IMR-90 (cell line): ENCODE data around the gene AGAP2. TPM values are rescaled to one million over a fixed set of nuclear protein-coding genes. Genes with fewer than 3 reads are reported as not detected.
A peak's percentile ranks its signal among the peaks of the same experiment; 100 is the strongest.

Source experiments
- ATAC-seq: fragments of 200-7000 bp; cut with Tn5 transposase; 2 replicates; pipeline ENCODE4 v1.9.1; 2020; ENCODE audit warnings: low read depth, mild to moderate bottlenecking, moderate library complexity
- BruUV-seq: library from RNA; stranded (reverse); fragments of 400-500 nt; replicated peaks from 2 replicates; lab custom pipeline; 2021; lab: Mats Ljungman, UMichigan
- CTCF ChIA-PET: fragments of 300-600 bp; formaldehyde crosslinking; extraction: SDS; loops from one replicate; lab custom pipeline; 2021; ENCODE audit warnings: antibody characterized with exemption; lab: Yijun Ruan, JAX
- POLR2A ChIA-PET: fragments of 300-600 bp; sonication (Branson Sonifier 250); formaldehyde crosslinking; loops from one replicate; lab custom pipeline; 2022; ENCODE audit warnings: antibody characterized with exemption; ENCODE audit not compliant: unreplicated experiment; lab: Charles Lee
- DNase-seq: peaks from one replicate; pipeline ENCODE4 v3.0.0; 2013
- H2AFZ ChIP-seq: replicated peaks from 2 replicates; pipeline ENCODE3; 2013; ENCODE audit warnings: low read length, mild to moderate bottlenecking; ENCODE audit not compliant: poor library complexity
- H2AK5ac ChIP-seq: 2 replicates; pipeline ENCODE4 v1.6.1; 2013; ENCODE audit warnings: low read depth, low read length, inconsistent platforms
- H2AK9ac ChIP-seq: replicated peaks from 2 replicates; pipeline ENCODE3; 2013; ENCODE audit warnings: mild to moderate bottlenecking, low read depth, low read length, moderate library complexity; ENCODE audit not compliant: poor library complexity
- H2BK120ac ChIP-seq: 2 replicates; pipeline ENCODE4 v1.6.1; 2013; ENCODE audit warnings: low read depth, low read length, inconsistent platforms
- H2BK15ac ChIP-seq: 3 replicates; pipeline ENCODE4 v1.6.1; 2013; ENCODE audit warnings: low read depth, low read length, inconsistent platforms
- H2BK20ac ChIP-seq: 2 replicates; pipeline ENCODE4 v1.6.1; 2013; ENCODE audit warnings: low read depth, mild to moderate bottlenecking, inconsistent platforms, low read length, moderate library complexity
- H2BK5ac ChIP-seq: 2 replicates; pipeline ENCODE4 v1.6.1; 2013; ENCODE audit warnings: mild to moderate bottlenecking, low read depth, low read length, inconsistent platforms; ENCODE audit not compliant: poor library complexity, severe bottlenecking
- H3K14ac ChIP-seq: replicated peaks from 2 replicates; pipeline ENCODE4 v1.6.1; 2013; ENCODE audit warnings: low read depth, low read length, inconsistent platforms
- H3K18ac ChIP-seq: 2 replicates; pipeline ENCODE4 v1.6.1; 2013; ENCODE audit warnings: low read depth, low read length, control low read depth
- H3K23ac ChIP-seq: 2 replicates; pipeline ENCODE4 v1.6.1; 2013; ENCODE audit warnings: low read depth, low read length, inconsistent platforms
- H3K27ac ChIP-seq: 2 replicates; pipeline ENCODE4 v1.5.1; 2013; ENCODE audit warnings: mild to moderate bottlenecking, control low read depth, low read length; ENCODE audit not compliant: insufficient read depth
- H3K27me3 ChIP-seq: 2 replicates; pipeline ENCODE4 v1.6.1; 2013; ENCODE audit warnings: low read length; ENCODE audit not compliant: control insufficient read depth, insufficient read depth
- H3K36me3 ChIP-seq: 2 replicates; pipeline ENCODE4 v1.6.1; 2013; ENCODE audit warnings: low read length, mixed read lengths; ENCODE audit not compliant: control insufficient read depth, insufficient read depth
- H3K4ac ChIP-seq: 2 replicates; pipeline ENCODE4 v1.6.1; 2013; ENCODE audit warnings: low read depth, low read length, inconsistent platforms
- H3K4me1 ChIP-seq: 2 replicates; pipeline ENCODE4 v1.6.1; 2013; ENCODE audit warnings: low read length, mixed read lengths; ENCODE audit not compliant: control insufficient read depth, insufficient read depth
- H3K4me2 ChIP-seq: 2 replicates; pipeline ENCODE4 v1.6.1; 2013; ENCODE audit warnings: low read depth, mild to moderate bottlenecking, control low read depth, low read length, moderate library complexity
- H3K4me3 ChIP-seq: 2 replicates; pipeline ENCODE4 v1.5.1; 2013; ENCODE audit warnings: low read depth, mild to moderate bottlenecking, control low read depth, low read length, moderate library complexity; ENCODE audit not compliant: insufficient read depth
- H3K56ac ChIP-seq: 2 replicates; pipeline ENCODE4 v1.6.1; 2013; ENCODE audit warnings: low read length, inconsistent platforms; ENCODE audit not compliant: insufficient read depth; ENCODE audit errors: extremely low read depth
- H3K79me1 ChIP-seq, 2 experiments: 2 replicates each; pipeline ENCODE4 v1.6.1; 2013; ENCODE audit warnings: low read length in 2 of 2, inconsistent platforms in 1 of 2, low read depth in 1 of 2
- H3K9ac ChIP-seq: 2 replicates; pipeline ENCODE4 v1.6.1; 2013; ENCODE audit warnings: low read depth, low read length, control low read depth
- H3K9me1 ChIP-seq: 2 replicates; pipeline ENCODE4 v1.6.1; 2013; ENCODE audit warnings: low read length, inconsistent platforms; ENCODE audit not compliant: insufficient read depth
- H3K9me3 ChIP-seq: 2 replicates; pipeline ENCODE4 v1.6.1; 2013; ENCODE audit warnings: low read length; ENCODE audit not compliant: control insufficient read depth, insufficient read depth
- H4K20me1 ChIP-seq: 2 replicates; pipeline ENCODE4 v1.6.1; 2013; ENCODE audit warnings: low read length, inconsistent platforms; ENCODE audit not compliant: insufficient read depth
- H4K5ac ChIP-seq: 2 replicates; pipeline ENCODE4 v1.6.1; 2013; ENCODE audit warnings: mild to moderate bottlenecking, low read depth, low read length, control low read depth
- H4K8ac ChIP-seq, 2 experiments: 2 replicates each; pipeline ENCODE4 v1.6.1; 2013; ENCODE audit warnings: low read depth in 2 of 2, low read length in 2 of 2, control low read depth in 1 of 2, inconsistent platforms in 1 of 2
- H4K91ac ChIP-seq: 2 replicates; pipeline ENCODE4 v1.6.1; 2013; ENCODE audit warnings: low read depth, low read length, inconsistent platforms; ENCODE audit not compliant: insufficient read depth
- FOS ChIP-seq: fragments of 150-350 bp; IDR thresholded peaks from 2 replicates; pipeline ENCODE4 v1.6.1; 2016; ENCODE audit warnings: low read depth, low read length
- MAFK ChIP-seq: IDR thresholded peaks from 2 replicates; pipeline ENCODE4 v1.6.1; 2012; ENCODE audit warnings: low read depth, low read length, improper control_type of control experiment
- MAZ ChIP-seq: IDR thresholded peaks from 2 replicates; pipeline ENCODE4 v1.6.1; 2012; ENCODE audit warnings: low read depth, mild to moderate bottlenecking, low read length, improper control_type of control experiment, moderate library complexity, borderline replicate concordance
- NFE2L2 ChIP-seq: fragments of 150-350 bp; IDR thresholded peaks from 2 replicates; pipeline ENCODE4 v1.6.1; 2016; ENCODE audit warnings: low read depth, mild to moderate bottlenecking, low read length
- POLR2A ChIP-seq: IDR thresholded peaks from 2 replicates; pipeline ENCODE4 v1.6.1; 2012; ENCODE audit warnings: mild to moderate bottlenecking, low read depth, low read length
- RCOR1 ChIP-seq: IDR thresholded peaks from 2 replicates; pipeline ENCODE4 v1.6.1; 2012; ENCODE audit warnings: mild to moderate bottlenecking, low read length, improper control_type of control experiment; ENCODE audit not compliant: insufficient replicate concordance
- RFX5 ChIP-seq: IDR thresholded peaks from 2 replicates; pipeline ENCODE4 v1.8.0; 2012; ENCODE audit warnings: low read depth, mild to moderate bottlenecking, low read length, moderate library complexity
- WGBS, 2 experiments: methylation state at CpG; one replicate each; pipeline versions ENCODE4 v1.1.5 to v1.1.7; 2013; ENCODE audit warnings: missing lambda C conversion rate in 2 of 2; ENCODE audit not compliant: insufficient read length in 1 of 2; ENCODE audit errors: extremely low coverage in 2 of 2; 5-methylcytosine and 5-hydroxymethylcytosine counted together
- dilution Hi-C: fragments of 300-500 bp; cut with HindIII; formaldehyde crosslinking; loops from one replicate; pipeline ENCODE4 v1.14.3; 2018; ENCODE audit warnings: low sequenced_read_pairs; ENCODE audit not compliant: unreplicated experiment
- in situ Hi-C: fragments of 300-500 bp; cut with MboI; formaldehyde crosslinking; loops from 3 replicates; pipeline ENCODE4 v1.14.3; 2019; ENCODE audit warnings: low sequenced_read_pairs, inconsistent platforms, mixed read lengths
- intact Hi-C: fragments of 100-400 bp; cut with micrococcal nuclease; formaldehyde crosslinking; loops from 2 replicates; pipeline ENCODE4 v1.10.0; 2022
- polyA plus RNA-seq, 3 experiments: library from polyadenylated mRNA; depleted of rRNA; stranded (reverse); fragments of >200 nt; gene quantifications; 2 replicates each; pipeline ENCODE4 v1.2.3, GENCODE V29; 2012; ENCODE audit warnings: low replicate concordance in 1 of 3
- total RNA-seq: library from RNA; depleted of rRNA; stranded (reverse); fragments of >200 nt; gene quantifications from 2 replicates; pipeline ENCODE4 v1.2.3, GENCODE V29; 2012
- TF ChIP-seq, protein P1 (sequence below): fragments of 150-350 bp; IDR thresholded peaks from 2 replicates; pipeline ENCODE4 v1.6.1; 2017; ENCODE audit warnings: mild to moderate bottlenecking, antibody characterized with exemption, low read length, low read depth
- TF ChIP-seq, protein P2 (sequence below): conservative IDR thresholded peaks from 2 replicates; pipeline ENCODE4 v1.5.1; 2012; ENCODE audit warnings: mild to moderate bottlenecking, low read depth, low read length, improper control_type of control experiment

Gene AGAP2
- total and polyA plus RNA-seq, 2 of the 4 experiments (the other 2 are of a cell fraction): 0.03 to 0.18 TPM

DNA sequence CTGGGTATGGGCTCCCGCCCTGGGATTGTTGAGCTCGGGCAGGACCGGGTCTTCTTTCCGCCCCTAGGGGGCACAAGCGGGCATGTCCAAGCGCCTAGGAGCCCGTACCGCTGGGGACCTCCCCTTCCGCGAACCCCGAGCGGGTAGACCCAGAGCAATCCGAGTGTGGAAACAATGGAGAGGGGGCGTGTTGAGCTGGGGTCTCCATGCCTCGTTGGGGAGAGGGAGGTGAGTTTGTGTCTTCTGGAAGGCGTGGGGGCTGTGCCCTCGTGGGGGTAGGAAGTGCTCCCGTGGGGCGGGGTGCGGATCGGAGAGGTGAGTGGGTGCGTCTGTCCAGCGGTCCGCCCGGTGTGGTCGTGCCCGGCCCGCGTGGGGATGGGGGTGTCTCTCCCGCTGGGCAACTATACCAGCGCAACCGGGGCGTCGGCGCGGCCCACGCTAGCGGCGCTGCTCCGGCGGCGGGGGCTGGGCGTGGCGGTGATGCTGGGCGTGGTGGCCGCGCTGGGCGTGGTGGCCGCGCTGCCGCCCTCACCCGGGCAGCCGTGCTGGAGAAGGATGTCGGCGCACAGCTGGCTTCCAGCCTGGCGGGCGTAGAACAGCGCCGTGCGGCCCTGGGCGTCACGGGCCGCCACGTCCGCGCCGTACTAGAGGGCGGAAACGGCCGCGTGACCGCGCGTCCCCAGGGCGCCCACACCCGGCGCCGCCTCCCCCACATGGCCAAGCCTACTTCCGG lies 12.2 kb downstream of the AGAP2 start (continued):
- TF ChIP-seq, protein P1, sequence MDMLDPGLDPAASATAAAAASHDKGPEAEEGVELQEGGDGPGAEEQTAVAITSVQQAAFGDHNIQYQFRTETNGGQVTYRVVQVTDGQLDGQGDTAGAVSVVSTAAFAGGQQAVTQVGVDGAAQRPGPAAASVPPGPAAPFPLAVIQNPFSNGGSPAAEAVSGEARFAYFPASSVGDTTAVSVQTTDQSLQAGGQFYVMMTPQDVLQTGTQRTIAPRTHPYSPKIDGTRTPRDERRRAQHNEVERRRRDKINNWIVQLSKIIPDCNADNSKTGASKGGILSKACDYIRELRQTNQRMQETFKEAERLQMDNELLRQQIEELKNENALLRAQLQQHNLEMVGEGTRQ: peak; percentile 73

DNA sequence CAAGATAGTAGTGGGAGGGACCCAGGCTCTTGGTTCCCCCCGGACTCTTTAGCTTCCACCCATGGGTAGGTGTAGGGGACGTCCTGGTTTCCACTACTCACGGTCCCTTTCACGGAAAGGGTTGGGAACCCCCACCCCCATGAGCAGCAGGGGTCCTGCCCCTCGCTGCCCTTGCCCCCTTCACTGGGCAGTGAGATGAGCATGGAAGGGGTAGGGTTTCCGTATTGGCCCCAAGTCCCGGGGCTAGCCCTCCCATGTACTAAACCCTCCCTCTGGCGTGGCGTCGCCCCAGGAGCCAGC lies 12.7 kb downstream of the AGAP2 start:
- peaks cover 6% of the 10 kb centered on the region; the same call in 1 of the 2 replicates for H3K9me1 ChIP-seq
- H3K4ac ChIP-seq: peak overlapping the region; percentile 86
- no peak for TF ChIP-seq FOS
- no peak for TF ChIP-seq MAFK
- no peak for TF ChIP-seq NFE2L2
- TF ChIP-seq RFX5: no peak
- TF ChIP-seq, protein P2, sequence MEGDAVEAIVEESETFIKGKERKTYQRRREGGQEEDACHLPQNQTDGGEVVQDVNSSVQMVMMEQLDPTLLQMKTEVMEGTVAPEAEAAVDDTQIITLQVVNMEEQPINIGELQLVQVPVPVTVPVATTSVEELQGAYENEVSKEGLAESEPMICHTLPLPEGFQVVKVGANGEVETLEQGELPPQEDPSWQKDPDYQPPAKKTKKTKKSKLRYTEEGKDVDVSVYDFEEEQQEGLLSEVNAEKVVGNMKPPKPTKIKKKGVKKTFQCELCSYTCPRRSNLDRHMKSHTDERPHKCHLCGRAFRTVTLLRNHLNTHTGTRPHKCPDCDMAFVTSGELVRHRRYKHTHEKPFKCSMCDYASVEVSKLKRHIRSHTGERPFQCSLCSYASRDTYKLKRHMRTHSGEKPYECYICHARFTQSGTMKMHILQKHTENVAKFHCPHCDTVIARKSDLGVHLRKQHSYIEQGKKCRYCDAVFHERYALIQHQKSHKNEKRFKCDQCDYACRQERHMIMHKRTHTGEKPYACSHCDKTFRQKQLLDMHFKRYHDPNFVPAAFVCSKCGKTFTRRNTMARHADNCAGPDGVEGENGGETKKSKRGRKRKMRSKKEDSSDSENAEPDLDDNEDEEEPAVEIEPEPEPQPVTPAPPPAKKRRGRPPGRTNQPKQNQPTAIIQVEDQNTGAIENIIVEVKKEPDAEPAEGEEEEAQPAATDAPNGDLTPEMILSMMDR: no peak
- no peak for TF ChIP-seq MAZ
- TF ChIP-seq POLR2A: no peak
- no peak for TF ChIP-seq RCOR1
- in situ Hi-C loops (no loop called here), intact Hi-C loops (no loop called here), dilution Hi-C loops (no loop called here)
- H3K9me3 ChIP-seq: no peaks in the 10 kb centered on the region
- no peak overlapping the region for H2BK15ac ChIP-seq
- H4K8ac ChIP-seq: peak overlapping the region; percentile 79 to 96; a peak in 3 of 4 replicates
- no peak overlapping the region for H2BK5ac ChIP-seq
- peak overlapping the region; percentile 62 for H4K5ac ChIP-seq
- H3K23ac ChIP-seq: peak overlapping the region; percentile 74; the same call in 1 of the 2 replicates
- peak overlapping the region; percentile 99 for H2AK9ac ChIP-seq
- H3K4me2 ChIP-seq: peak overlapping the region; percentile 79
- H3K27me3 ChIP-seq: peaks cover 3% of the 10 kb centered on the region; the same call in 1 of the 2 replicates
- H2BK20ac ChIP-seq: no peak overlapping the region
- peaks cover 11% of the 10 kb centered on the region; the same call in 1 of the 2 replicates for H3K36me3 ChIP-seq
- no peak overlapping the region for H3K18ac ChIP-seq
- ATAC-seq (no peak), DNase-seq (no peak)
- H2AK5ac ChIP-seq: peak overlapping the region; percentile 20; the same call in 1 of the 2 replicates
- POLR2A ChIA-PET: interaction anchor here (1.2 kb wide), 1 partner anchor 19 kb away, joined by 5 read pairs; the partner anchor contains the start of gene TSPAN31
- H3K79me1 ChIP-seq: peaks cover 0 to 17% of the 10 kb centered on the region in 2 experiments; a peak in 1 of 4 replicates
- peak overlapping the region; percentile 25; the same call in 1 of the 2 replicates for H3K9ac ChIP-seq
- peak overlapping the region; percentile 93; the same call in 1 of the 2 replicates for H3K56ac ChIP-seq
- peak overlapping the region; percentile 100 for H2AFZ ChIP-seq
- H2BK120ac ChIP-seq: peak overlapping the region; percentile 44; the same call in 1 of the 2 replicates
- H4K20me1 ChIP-seq: peaks cover 9% of the 10 kb centered on the region; the same call in 1 of the 2 replicates
- H3K4me3 ChIP-seq: peak overlapping the region; percentile 70
- no CpG with 5 or more reads among the region's 10 CpGs for WGBS, 2 experiments
- peak overlapping the region; percentile 72; the same call in 1 of the 2 replicates for H3K14ac ChIP-seq
- H3K27ac ChIP-seq: peak overlapping the region; percentile 4; the same call in 1 of the 2 replicates
- 0 out of 2 replicates have a peak, but pooled peaks cover 4% of the 10 kb centered on the region for H3K4me1 ChIP-seq
- BruUV-seq: no TSS peak
- CTCF ChIA-PET: interaction anchor here (1.1 to 1.2 kb wide), 3 partner anchors 11 to 32 kb away, joined by 3 to 4 read pairs (median 3); partner anchors contain the start of gene OS9
- H4K91ac ChIP-seq: peak overlapping the region; percentile 32; the same call in 1 of the 2 replicates
